HG03108 (cell line): Measurements from ENCODE around the gene TACC2.
"Not testable (repeated sequence)": the region's sequence is repeated elsewhere in the genome, so short reads cannot be mapped to it uniquely, and the experiment has no call there.

Experiments
- ATAC-seq: cut with Tn5 transposase; IDR thresholded peaks from one replicate; pipeline ENCODE4 v1.9.1; 2021; ENCODE audit warnings: moderate library complexity; ENCODE audit not compliant: unreplicated experiment

Gene TACC2

DNA sequence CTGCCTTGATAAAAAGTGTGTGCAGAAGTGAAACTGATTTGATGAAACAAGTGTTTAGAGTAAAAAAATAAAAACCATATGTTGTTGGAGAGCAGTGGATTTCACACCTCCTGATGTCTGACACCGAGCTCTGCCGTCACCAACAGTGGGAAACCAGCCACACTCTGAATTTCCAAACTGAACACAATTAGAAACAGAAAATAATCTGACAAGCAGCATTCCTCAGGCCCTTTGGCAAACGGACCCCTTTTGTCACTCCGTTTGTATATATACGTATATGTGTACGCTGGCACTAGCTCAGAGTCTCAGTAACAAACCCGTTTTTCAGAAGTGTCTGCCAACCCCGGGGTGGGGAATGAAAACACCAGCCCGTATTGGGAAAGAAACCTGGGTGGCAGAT, 32.4 kb downstream of the TACC2 start:
- ATAC-seq, result no peak

DNA sequence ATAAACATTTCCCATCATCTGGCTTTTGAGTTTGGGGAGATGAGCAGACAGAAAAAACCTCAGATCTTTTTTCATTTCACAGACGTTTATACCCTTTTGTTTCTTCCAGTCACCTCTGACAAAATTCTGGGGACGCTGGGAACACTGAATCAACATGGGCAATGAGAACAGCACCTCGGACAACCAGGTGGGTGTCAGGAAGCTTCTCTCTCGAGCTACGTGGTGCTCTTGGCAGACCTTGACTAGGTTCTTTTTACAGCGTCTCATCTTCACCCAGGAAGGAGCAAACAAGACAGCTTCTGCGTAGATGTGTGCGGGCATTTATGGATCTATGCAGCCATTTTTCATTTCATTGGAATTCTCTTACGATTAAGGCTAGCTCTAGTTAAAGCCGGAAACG, 32.9 kb downstream of the TACC2 start:
- ATAC-seq, result no peak

- no peak for ATAC-seq
Observed at GRCh38 chr10:122022276-122022675, 33.3 kb downstream of the TACC2 start.

DNA sequence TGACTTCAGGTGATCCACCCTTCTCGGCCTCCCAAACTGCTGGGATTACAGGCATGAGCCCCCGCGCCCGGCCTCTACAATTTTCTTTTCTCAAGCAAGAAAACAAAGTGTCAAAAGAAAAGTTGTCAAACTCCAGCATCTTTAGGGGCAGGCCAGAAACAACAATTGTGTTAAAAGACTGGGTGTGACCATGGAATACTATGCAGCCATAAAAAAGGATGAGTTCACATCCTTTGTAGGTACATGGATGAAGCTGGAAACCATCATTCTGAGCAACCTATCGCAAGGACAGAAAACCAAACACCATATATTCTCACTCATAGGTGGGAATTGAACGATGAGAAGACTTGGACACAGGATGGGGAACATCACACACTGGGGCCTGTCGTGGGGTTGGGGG, 34.3 kb downstream of the TACC2 start:
- ATAC-seq, result not testable (repeated sequence)

DNA sequence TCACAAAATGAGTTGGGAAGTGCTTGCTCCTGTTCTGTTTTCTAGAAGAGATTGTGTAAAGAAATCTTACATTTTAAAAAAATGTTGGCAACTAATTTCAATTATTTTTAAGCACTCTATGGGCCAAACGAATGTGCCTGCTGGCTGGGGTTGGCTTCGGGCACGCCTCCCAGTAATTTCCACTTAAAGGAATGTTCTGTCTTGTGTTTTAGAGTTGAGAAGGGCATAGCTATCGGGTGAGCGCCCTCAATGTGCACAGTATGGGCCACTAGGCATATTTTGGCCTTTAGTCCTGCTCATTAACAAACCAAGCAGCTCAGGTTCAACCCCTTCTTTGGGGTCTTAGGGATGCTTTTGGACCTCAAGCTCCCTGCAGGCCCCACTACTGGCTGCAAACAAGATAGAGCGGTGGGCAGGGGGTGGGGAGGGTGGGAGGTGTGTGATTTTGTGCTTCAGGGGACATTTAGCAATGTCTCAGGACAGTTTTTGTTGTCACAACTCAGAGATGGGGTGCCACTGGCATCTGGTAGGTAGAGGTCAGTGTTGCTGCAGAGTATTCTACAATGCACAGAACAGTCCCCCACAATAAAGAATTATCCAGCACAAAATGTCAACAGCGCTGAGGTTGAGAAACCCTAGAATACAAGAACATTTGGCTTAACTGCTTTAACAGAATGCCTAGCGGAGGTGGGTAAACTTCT, 40.7 kb downstream of the TACC2 start:
- no peak for ATAC-seq

- no peak for ATAC-seq
Observed at GRCh38 chr10:122030200-122030552, 41.2 kb downstream of the TACC2 start.

DNA sequence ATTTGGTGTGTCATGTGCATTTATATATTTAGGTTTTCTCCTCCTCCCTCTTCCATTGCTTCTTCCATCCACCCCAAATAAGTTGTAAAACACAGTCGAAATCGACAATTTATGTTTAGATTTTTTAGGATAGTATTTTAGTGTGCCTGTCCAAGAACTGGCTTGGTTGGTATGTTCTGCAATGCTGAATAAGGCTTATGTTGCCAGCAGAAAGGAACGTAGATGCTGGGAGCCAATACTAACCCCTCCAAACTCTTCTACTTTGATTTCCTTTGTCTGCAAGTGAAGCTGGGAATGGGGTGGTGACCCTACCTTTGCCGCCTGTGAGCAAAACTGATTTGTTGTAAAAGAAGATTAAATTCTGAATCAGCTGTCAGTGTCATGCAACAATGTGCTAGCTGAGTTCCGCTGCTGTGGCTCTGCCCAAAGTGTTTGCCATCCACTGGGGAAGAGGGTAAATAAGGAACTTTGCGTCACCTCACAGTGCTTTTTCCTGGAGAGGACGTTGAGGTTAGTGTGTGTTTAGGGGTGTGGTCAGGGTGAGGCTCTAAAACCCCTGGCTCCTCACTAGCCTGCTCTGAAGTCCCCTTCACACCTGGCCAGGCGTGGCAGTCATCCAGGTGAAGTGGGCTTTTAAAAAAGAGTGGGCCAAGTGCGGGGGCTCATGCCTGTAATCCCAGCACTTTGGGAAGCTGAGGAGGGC, 44.4 kb downstream of the TACC2 start:
- no peak for ATAC-seq

DNA sequence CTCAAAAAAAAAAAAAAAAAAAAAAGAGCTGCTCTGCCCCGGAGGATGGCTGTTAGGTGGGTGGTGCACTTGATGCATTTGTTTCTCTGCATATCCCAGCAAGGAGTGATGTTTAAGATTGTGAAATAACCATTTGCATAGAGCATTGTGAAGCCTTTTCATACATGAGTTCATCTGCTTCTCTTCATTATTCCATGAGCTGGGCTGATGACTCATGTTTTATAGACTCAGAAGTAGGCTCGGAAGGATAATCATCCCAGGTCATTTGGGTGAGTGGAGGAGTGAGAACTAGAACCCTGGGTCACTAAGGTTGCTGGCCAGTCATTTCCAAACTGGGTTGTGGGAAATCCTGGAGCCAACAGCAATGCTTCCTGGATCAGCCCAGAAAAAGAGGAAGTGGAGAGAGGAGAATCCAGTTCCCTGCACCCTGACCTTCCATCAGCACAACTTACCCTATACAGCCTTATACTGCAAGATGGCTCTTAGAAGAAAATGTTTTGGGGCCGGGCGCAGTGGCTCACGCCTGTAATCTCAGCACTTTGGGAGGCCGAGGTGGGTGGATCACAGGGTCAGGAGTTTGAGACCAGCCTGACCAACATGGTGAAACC, 45.3 kb downstream of the TACC2 start:
- no peak for ATAC-seq

DNA sequence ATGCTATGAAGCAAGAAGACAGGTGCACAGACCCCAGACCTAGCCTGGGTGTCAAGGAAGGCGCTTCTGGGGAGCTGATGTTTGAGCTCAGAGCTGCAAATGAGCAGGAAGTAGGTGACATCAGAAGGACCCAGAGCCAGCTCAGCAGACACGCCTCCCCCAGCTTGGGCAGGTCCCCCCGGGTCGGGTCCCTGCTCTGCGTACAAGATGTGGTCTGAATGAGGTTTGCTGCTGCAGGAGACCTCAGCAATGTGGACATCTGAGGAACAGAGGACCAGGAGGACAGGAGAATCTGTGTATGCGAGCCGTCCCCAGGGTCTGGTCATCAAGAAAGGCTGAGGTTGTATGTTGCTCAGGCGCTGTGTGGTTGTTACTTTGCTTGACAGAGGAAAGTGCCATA, 51.8 kb downstream of the TACC2 start:
- no peak for ATAC-seq

- ATAC-seq, result no peak
Observed at GRCh38 chr10:122042836-122043235, 53.9 kb downstream of the TACC2 start.

DNA sequence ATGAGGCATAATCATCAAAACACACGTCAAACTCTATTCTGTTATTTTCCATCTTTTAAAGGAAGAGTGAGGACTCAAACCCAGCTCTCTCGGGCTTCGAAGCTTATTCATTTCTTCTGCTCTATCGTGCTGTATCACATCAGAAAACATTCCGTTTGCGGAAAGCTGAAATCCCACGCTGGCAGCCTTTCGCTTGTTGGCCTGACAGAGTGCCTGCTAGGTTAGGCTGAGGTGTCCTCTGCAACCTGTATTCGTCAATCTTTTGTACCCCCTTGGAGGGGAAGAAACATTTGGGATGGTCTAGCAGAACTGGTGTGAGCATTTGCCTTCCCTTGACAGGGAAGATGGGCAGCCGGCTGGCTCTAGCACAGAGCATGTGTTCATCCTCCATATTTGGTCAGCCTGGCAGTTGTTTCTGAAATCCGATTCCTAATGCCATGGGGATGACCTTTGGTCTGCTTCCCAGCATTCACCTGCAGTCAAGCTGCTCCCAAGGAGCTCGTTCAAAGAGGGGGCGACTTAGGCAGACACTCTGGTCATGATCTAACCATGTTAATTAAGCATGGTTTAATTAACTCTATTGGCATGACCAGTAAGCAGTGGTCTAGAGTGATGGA, 55.2 kb downstream of the TACC2 start:
- no peak for ATAC-seq

- ATAC-seq, result no peak
Observed at GRCh38 chr10:122044713-122045112, 55.8 kb downstream of the TACC2 start.

DNA sequence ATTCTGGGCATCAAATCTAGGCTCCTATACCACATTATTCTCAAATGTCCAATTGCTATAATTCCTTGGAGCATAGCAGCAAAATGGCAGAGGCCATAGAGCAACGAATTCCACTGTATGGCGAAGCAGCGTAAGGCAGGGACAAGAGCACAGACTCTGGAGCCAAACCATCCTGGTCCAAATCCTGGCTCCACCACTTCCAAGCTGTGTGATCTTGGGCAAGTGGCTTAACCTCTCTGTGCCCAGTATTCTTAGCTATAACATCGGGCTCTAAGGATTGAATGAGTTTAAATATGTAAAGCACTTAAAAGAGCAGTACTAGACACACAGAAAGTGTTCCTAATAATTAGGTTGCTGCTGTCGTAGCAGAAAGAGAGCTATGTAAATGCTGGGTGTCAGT, 56.2 kb downstream of the TACC2 start:
- no peak for ATAC-seq

DNA sequence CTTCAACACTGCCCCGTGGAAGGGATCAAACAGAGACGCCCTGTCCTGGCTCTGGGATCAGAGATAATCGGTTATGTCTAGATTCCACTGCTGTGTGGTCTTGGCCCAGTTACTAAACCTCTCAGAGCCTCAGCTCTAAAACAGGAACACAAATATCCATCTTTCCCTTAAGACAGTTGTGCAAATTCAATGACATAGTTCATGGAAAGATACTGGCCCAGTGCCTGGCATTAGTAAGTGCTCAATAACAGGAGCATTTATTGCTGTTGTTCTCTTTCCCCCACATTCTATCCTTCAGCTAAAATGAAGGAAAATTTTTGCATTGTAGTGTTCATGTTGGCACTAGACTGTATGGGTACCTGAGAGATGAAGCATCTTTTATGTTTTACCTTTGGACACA, 58.6 kb downstream of the TACC2 start:
- ATAC-seq, result no peak

- ATAC-seq, result no peak
Observed at GRCh38 chr10:122049076-122049475, 60.1 kb downstream of the TACC2 start.

- ATAC-seq, result no peak
Observed at GRCh38 chr10:122050311-122050710, 61.3 kb downstream of the TACC2 start.

DNA sequence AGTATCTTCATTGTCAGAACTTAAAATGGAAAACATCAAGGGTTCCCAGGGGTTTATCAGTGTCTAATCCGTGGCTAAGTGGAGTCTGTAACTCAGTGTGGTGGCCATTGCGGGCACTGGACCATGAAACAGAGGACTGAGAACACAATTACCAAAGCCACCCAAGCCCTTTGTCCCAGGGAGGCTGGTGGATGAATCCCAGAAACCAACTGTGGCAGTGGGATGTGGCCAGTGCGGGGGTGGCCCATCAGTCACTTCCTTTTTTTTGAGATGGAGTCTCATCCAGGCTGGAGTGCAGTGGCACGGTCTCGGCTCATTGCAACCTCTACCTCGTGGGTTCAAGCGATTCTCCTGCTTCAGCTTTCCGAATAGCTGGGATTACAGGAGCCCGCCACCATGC, 61.8 kb downstream of the TACC2 start:
- no peak for ATAC-seq

DNA sequence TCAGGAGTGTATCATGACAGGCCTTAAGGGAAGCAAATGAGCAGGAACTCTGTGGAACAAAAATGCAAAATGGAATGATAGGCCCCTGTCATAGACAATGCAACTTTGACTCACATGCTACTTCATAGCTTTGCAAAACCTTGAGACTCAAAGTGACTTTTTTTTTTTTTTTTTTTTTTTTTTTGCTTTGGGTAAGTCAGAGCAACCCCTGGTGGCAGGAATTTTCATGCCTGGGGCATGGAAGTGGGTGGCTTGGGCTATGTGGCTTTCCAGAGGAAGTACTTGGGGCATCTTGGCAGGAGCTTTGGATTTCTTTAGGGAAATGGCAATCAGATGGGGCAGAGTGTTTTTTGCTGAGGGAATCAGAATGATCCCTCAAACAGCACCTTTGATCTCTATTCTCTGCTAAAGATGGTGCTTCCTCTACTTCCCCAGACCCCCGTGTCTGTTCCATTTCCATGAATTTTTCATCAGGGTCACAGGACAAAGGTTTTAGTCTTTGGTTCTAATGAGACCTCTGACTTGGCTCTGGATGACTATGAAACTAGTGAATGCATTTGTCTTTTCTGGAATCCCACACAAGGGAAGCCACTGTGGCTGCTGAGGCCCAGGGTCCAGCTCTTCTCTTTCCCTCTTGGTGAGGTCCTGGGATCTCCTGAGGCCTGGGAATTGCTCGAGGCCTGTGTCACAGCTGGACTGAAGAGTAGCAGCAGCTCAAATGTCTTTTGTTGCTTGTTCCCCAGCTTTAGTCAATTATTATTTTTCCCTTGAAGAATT, 62.8 kb downstream of the TACC2 start:
- ATAC-seq, result no peak

DNA sequence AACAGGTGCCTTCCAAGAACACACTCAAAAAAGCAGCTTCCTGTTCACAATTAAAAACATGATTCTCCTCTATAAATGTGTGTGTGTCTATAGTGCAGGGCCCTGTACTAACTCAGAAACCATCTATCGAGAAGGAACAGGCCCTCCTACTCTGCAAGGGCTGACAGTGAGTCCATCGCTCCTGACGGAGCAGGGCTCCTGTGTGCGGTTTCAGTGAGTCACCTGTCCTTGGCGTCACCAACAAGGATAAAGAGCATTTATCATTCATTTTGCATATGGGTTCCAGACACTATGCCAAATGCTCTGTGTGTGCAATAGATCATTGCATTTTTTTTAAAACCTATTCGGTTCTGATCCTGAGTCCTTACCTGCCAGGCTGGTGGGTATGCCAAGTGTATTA, 63.7 kb downstream of the TACC2 start:
- ATAC-seq, result no peak

- ATAC-seq, result no peak
Observed at GRCh38 chr10:122053314-122053713, 64.4 kb downstream of the TACC2 start.
